ENCODE results near the gene FAM20C. TPM values are rescaled to one million over a fixed set of nuclear protein-coding genes. Genes with fewer than 3 reads are reported as not detected.

Gene FAM20C
- total RNA-seq, 1 experiment from 2014 or later = 35.8 TPM

- H3K9me3 ChIP-seq (ENCODE audit: low read depth, low read length, poor library complexity, severe bottlenecking) = peaks cover 4% of the 10 kb centered on the region
- intact Hi-C loops (cut with micrococcal nuclease; ENCODE audit: unreplicated experiment) = no loop called here
- CTCF ChIA-PET = no interaction called here
- no peak overlapping the region for H3K4me3 ChIP-seq (ENCODE audit: low read depth, low read length, poor library complexity, severe bottlenecking)
- DNase-seq (ENCODE audit: low spot score) = no peak
- no peak for TF ChIP-seq EZH2 (IDR thresholded peaks at IDR 0.05; ENCODE audit: borderline replicate concordance, low read depth, low read length, poor library complexity, severe bottlenecking)
- TF ChIP-seq CTCF (conservative IDR thresholded peaks at IDR 0.05; ENCODE audit: low read depth, low read length) = no peak
- no peak overlapping the region for H3K27ac ChIP-seq (ENCODE audit: low read depth, low read length, poor library complexity, severe bottlenecking)
- H3K4me1 ChIP-seq (ENCODE audit: insufficient read depth, low read length, poor library complexity, severe bottlenecking) = peaks cover 1% of the 10 kb centered on the region
- H3K27me3 ChIP-seq (replicated peaks; ENCODE audit: insufficient read depth, low read depth, low read length, poor library complexity) = no peaks in the 10 kb centered on the region
- POLR2A ChIA-PET (ENCODE audit: low non-redundant PET) = no interaction called here
- no TSS peak for BruUV-seq (replicated peaks)
- peaks cover 64% of the 10 kb centered on the region for H3K36me3 ChIP-seq (ENCODE audit: insufficient read depth, low read length, poor library complexity, severe bottlenecking)
Observed at GRCh38 chr7:200290-200689, 7.9 kb downstream of the FAM20C start.

GRCh38 chr7:200704-201103 lies 8.3 kb downstream of the FAM20C start:
- Histone ChIP-seq H3K36me3 (ENCODE audit: insufficient read depth, low read length, poor library complexity, severe bottlenecking) (peaks cover 62% of the 10 kb centered on the region), H3K9me3 (ENCODE audit: low read depth, low read length, poor library complexity, severe bottlenecking) (peaks cover 4% of the 10 kb centered on the region), H3K27ac (ENCODE audit: low read depth, low read length, poor library complexity, severe bottlenecking) (no peak overlapping the region), H3K4me3 (ENCODE audit: low read depth, low read length, poor library complexity, severe bottlenecking) (no peak overlapping the region), H3K27me3 (replicated peaks; ENCODE audit: insufficient read depth, low read depth, low read length, poor library complexity) (no peaks in the 10 kb centered on the region), H3K4me1 (ENCODE audit: insufficient read depth, low read length, poor library complexity, severe bottlenecking) (no peaks in the 10 kb centered on the region)
- intact Hi-C loops (cut with micrococcal nuclease; ENCODE audit: unreplicated experiment) = no loop called here
- POLR2A ChIA-PET (ENCODE audit: low non-redundant PET) = no interaction called here
- CTCF ChIA-PET = no interaction called here
- BruUV-seq (replicated peaks) = no TSS peak
- TF ChIP-seq CTCF (conservative IDR thresholded peaks at IDR 0.05; ENCODE audit: low read depth, low read length) (no peak), EZH2 (IDR thresholded peaks at IDR 0.05; ENCODE audit: borderline replicate concordance, low read depth, low read length, poor library complexity, severe bottlenecking) (no peak)
- no peak for DNase-seq (ENCODE audit: low spot score)

GRCh38 chr7:204326-204725 lies 12.0 kb downstream of the FAM20C start:
- Histone ChIP-seq H3K4me1 (ENCODE audit: insufficient read depth, low read length, poor library complexity, severe bottlenecking) (no peaks in the 10 kb centered on the region), H3K27ac (ENCODE audit: low read depth, low read length, poor library complexity, severe bottlenecking) (no peak overlapping the region), H3K4me3 (ENCODE audit: low read depth, low read length, poor library complexity, severe bottlenecking) (no peak overlapping the region), H3K27me3 (replicated peaks; ENCODE audit: insufficient read depth, low read depth, low read length, poor library complexity) (no peaks in the 10 kb centered on the region), H3K36me3 (ENCODE audit: insufficient read depth, low read length, poor library complexity, severe bottlenecking) (peaks cover 39% of the 10 kb centered on the region), H3K9me3 (ENCODE audit: low read depth, low read length, poor library complexity, severe bottlenecking) (peaks cover 4% of the 10 kb centered on the region)
- intact Hi-C loops (cut with micrococcal nuclease; ENCODE audit: unreplicated experiment) = no loop called here
- DNase-seq (ENCODE audit: low spot score) = no peak
- BruUV-seq (replicated peaks) = no TSS peak
- TF ChIP-seq EZH2 (IDR thresholded peaks at IDR 0.05; ENCODE audit: borderline replicate concordance, low read depth, low read length, poor library complexity, severe bottlenecking) = no peak
- TF ChIP-seq CTCF (conservative IDR thresholded peaks at IDR 0.05; ENCODE audit: low read depth, low read length) = no peak
- CTCF ChIA-PET = interaction anchor here (1.0 kb wide), 1 partner anchor 13 kb away, joined by 9 read pairs; the partner anchor contains the start of gene FAM20C
- POLR2A ChIA-PET (ENCODE audit: low non-redundant PET) = interaction anchor here (0.5 kb wide), 1 partner anchor 42 kb away, joined by 4 read pairs; no protein-coding TSS in a partner anchor

Data from A673 (cell line).